HG03159 (cell line): ENCODE measurements around the gene RNU6-9.
"Not testable (repeated sequence)": the region's sequence is repeated elsewhere in the genome, so short reads cannot be mapped to it uniquely, and the experiment has no call there.

Source experiments
- ATAC-seq: cut with Tn5 transposase; IDR thresholded peaks from one replicate; pipeline ENCODE4 v1.9.1; 2021; ENCODE audit warnings: mild to moderate bottlenecking, moderate library complexity; ENCODE audit not compliant: unreplicated experiment

The RNU6-9 gene

GRCh38 chr19:892894-893689, at the start of gene RNU6-9, which contains the start of gene MED16:
TSS of gene RNU6-9 (plus strand) at chr19:893484.
TSS of gene MED16 (minus strand) at chr19:893187. CDS start at chr19:891131, 2,056 bp downstream.
- ATAC-seq, result peak; percentile 79

GRCh38 chr19:843836-844545, 49.3 kb upstream of the RNU6-9 start:
- no peak for ATAC-seq

GRCh38 chr19:844546-844971, 48.7 kb upstream of the RNU6-9 start:
- no peak for ATAC-seq

GRCh38 chr19:845707-846521, 47.4 kb upstream of the RNU6-9 start:
- ATAC-seq, result no peak

- ATAC-seq, result no peak
Observed at GRCh38 chr19:848386-848921, 44.8 kb upstream of the RNU6-9 start.

GRCh38 chr19:849195-849594, 44.1 kb upstream of the RNU6-9 start:
- ATAC-seq, result not testable (repeated sequence)

- no peak for ATAC-seq
Observed at GRCh38 chr19:850221-850978, 42.9 kb upstream of the RNU6-9 start.

GRCh38 chr19:850979-851335, 42.3 kb upstream of the RNU6-9 start:
- ATAC-seq, result no peak

- no peak for ATAC-seq
Observed at GRCh38 chr19:852136-853013, 40.9 kb upstream of the RNU6-9 start, which contains the start of gene ELANE. TSS of gene ELANE (plus strand) at chr19:852303. CDS start at chr19:852329, 26 bp downstream.

- no peak for ATAC-seq
Observed at GRCh38 chr19:853014-853585, 40.2 kb upstream of the RNU6-9 start.

- ATAC-seq, result not testable (repeated sequence)
Observed at GRCh38 chr19:853614-854220, 39.6 kb upstream of the RNU6-9 start.

GRCh38 chr19:854549-854948, 38.7 kb upstream of the RNU6-9 start:
- ATAC-seq, result no peak

GRCh38 chr19:855142-855541, 38.1 kb upstream of the RNU6-9 start:
- no peak for ATAC-seq

GRCh38 chr19:855566-856120, 37.6 kb upstream of the RNU6-9 start:
- ATAC-seq, result no peak

GRCh38 chr19:858284-858683, 35.0 kb upstream of the RNU6-9 start:
- ATAC-seq, result no peak

GRCh38 chr19:858868-859843, 34.1 kb upstream of the RNU6-9 start, which contains the start of gene CFD:
TSS of gene CFD (plus strand) at chr19:859664. CDS start at chr19:859690, 26 bp downstream.
- no peak for ATAC-seq
